Hepatocyte (in vitro differentiated cells): ENCODE data around the gene MED12. TPM values are rescaled to one million over a fixed set of nuclear protein-coding genes. Genes with fewer than 3 reads are reported as not detected.

Experiments
- DNase-seq: peaks from one replicate; pipeline ENCODE4 v3.0.0-alpha.2; 2016; ENCODE audit warnings: low spot score
- H2AFZ ChIP-seq: fragments of 200-600 bp; sonication (generic); 2 replicates; pipeline ENCODE4 v1.6.0; 2016; ENCODE audit warnings: antibody characterized with exemption, mild to moderate bottlenecking
- H3K27ac ChIP-seq: fragments of 200-600 bp; sonication (generic); 2 replicates; pipeline ENCODE4 v1.5.1; 2016; ENCODE audit warnings: mild to moderate bottlenecking
- H3K27me3 ChIP-seq: fragments of 200-600 bp; sonication (generic); 2 replicates; pipeline ENCODE4 v1.6.1; 2016
- H3K36me3 ChIP-seq: fragments of 200-600 bp; sonication (generic); replicated peaks from 2 replicates; pipeline ENCODE4 v1.5.1; 2016; ENCODE audit warnings: low read depth; ENCODE audit not compliant: insufficient read depth
- H3K4me1 ChIP-seq: fragments of 200-600 bp; sonication (generic); 2 replicates; pipeline ENCODE4 v1.5.1; 2016; ENCODE audit warnings: mild to moderate bottlenecking, moderate library complexity; ENCODE audit not compliant: insufficient read depth
- H3K4me2 ChIP-seq: fragments of 200-600 bp; sonication (generic); 2 replicates; pipeline ENCODE4 v1.6.0; 2016
- H3K4me3 ChIP-seq: fragments of 200-600 bp; sonication (generic); 2 replicates; pipeline ENCODE4 v1.5.1; 2016; ENCODE audit warnings: mild to moderate bottlenecking
- H3K79me2 ChIP-seq: fragments of 200-600 bp; sonication (generic); 2 replicates; pipeline ENCODE4 v1.6.0; 2017; ENCODE audit warnings: mild to moderate bottlenecking
- H3K9me2 ChIP-seq: fragments of 200-600 bp; sonication (generic); replicated peaks from 2 replicates; pipeline ENCODE4 v1.6.0; 2017; ENCODE audit warnings: mild to moderate bottlenecking; ENCODE audit not compliant: insufficient read depth
- H3K9me3 ChIP-seq: fragments of 200-600 bp; sonication (generic); 2 replicates; pipeline ENCODE4 v1.5.1; 2016; ENCODE audit warnings: low read depth, mild to moderate bottlenecking
- H4K20me1 ChIP-seq: fragments of 200-600 bp; sonication (generic); 2 replicates; pipeline ENCODE4 v1.6.0; 2016; ENCODE audit warnings: mild to moderate bottlenecking; ENCODE audit not compliant: insufficient read depth, poor library complexity, severe bottlenecking
- EZH2 ChIP-seq: fragments of 200-600 bp; sonication (generic); IDR thresholded peaks from 2 replicates; pipeline ENCODE4 v1.6.1; 2016; ENCODE audit warnings: antibody characterized with exemption, mild to moderate bottlenecking, borderline replicate concordance
- EZH2phosphoT487 ChIP-seq: fragments of 200-600 bp; sonication (generic); IDR thresholded peaks from one replicate; pipeline ENCODE4 v1.6.1; 2018; ENCODE audit warnings: antibody characterized with exemption, mild to moderate bottlenecking, low read depth, moderate library complexity; ENCODE audit not compliant: unreplicated experiment, severe bottlenecking
- WGBS: methylation state at CpG from one replicate; pipeline ENCODE4 v1.1.6; 2016; ENCODE audit warnings: low lambda C conversion rate; ENCODE audit errors: missing lambda C conversion rate; 5-methylcytosine and 5-hydroxymethylcytosine counted together
- polyA plus RNA-seq: library from polyadenylated mRNA; unstranded; fragments of >200 nt; fragmentation: Nextera tagmentation; extraction: Ambion mirVana; gene quantifications from 2 replicates; pipeline ENCODE4 v1.2.1, GENCODE V29; 2016
- total RNA-seq: library from RNA; depleted of rRNA; stranded (reverse); fragments of >200 nt; gene quantifications from 2 replicates; pipeline ENCODE4 v1.2.3, GENCODE V29; 2014
- TF ChIP-seq, protein P1 (sequence below): fragments of 200-600 bp; sonication (generic); IDR thresholded peaks from 2 replicates; pipeline ENCODE4 v1.5.1; 2016; ENCODE audit warnings: antibody characterized with exemption, mild to moderate bottlenecking; ENCODE audit not compliant: poor library complexity

Gene MED12
- total and polyA plus RNA-seq, 2 experiments from 2014 or later: 15.7 to 32.7 TPM

DNA sequence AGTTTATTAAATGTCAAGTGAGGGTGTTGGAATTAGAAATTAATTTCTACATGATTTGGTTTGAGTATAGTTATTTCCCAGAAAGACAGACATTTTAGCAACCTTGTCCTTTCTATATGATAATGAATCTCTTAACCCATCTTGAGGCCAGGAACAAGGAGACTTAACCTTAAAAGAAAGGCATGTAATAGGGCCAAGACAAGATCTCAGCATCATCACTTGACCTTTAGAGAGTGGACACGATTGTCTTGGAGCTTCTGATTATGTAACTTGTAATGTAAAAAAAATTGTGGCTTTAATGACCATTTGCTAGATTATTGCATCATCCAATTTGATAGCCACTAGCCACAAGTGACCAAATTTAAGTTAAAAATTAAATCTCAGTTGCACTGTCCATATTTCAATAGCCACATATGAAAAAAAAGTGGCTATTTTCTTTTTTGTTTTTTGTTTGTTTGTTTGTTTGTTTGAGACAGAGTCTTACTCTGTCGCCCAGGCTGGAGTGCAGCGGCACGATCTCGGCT is 36.2 kb upstream of the MED12 start:
- H3K4me3 ChIP-seq: no peak overlapping the region
- TF ChIP-seq, protein P1, sequence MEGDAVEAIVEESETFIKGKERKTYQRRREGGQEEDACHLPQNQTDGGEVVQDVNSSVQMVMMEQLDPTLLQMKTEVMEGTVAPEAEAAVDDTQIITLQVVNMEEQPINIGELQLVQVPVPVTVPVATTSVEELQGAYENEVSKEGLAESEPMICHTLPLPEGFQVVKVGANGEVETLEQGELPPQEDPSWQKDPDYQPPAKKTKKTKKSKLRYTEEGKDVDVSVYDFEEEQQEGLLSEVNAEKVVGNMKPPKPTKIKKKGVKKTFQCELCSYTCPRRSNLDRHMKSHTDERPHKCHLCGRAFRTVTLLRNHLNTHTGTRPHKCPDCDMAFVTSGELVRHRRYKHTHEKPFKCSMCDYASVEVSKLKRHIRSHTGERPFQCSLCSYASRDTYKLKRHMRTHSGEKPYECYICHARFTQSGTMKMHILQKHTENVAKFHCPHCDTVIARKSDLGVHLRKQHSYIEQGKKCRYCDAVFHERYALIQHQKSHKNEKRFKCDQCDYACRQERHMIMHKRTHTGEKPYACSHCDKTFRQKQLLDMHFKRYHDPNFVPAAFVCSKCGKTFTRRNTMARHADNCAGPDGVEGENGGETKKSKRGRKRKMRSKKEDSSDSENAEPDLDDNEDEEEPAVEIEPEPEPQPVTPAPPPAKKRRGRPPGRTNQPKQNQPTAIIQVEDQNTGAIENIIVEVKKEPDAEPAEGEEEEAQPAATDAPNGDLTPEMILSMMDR: no peak
- TF ChIP-seq EZH2 (no peak), EZH2phosphoT487 (no peak)
- no peaks in the 10 kb centered on the region for H4K20me1 ChIP-seq
- H3K4me2 ChIP-seq: no peak overlapping the region
- no peaks in the 10 kb centered on the region for H3K79me2 ChIP-seq
- no peak overlapping the region for H3K27ac ChIP-seq
- H3K36me3 ChIP-seq: no peaks in the 10 kb centered on the region
- no peaks in the 10 kb centered on the region for H3K4me1 ChIP-seq
- no peaks in the 10 kb centered on the region for H3K9me3 ChIP-seq
- H2AFZ ChIP-seq: no peak overlapping the region
- no peak for DNase-seq
- no peaks in the 10 kb centered on the region for H3K9me2 ChIP-seq
- no peaks in the 10 kb centered on the region for H3K27me3 ChIP-seq
- 90% methylated on average over 5 of the region's 5 CpGs for WGBS

DNA sequence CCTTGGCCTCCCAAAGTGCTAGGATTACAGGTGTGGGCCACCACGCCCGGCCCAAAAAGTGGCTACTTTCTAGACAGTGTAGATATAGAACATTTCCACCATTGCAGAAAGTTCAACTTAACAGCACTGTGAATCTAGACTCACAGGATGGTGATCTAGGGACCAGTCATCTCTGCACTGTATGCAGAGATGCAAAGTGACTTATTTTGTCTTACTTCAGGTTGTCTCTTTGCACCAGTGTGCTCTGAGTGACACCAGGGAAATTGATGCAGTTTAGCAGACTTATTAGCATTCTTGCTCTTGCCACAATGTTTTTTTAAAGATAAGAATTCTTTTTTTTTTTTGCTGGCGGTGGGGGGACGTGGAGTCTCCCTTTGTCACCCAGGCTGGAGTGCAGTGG is 35.6 kb upstream of the MED12 start:
- 73% methylated on average over 4 of the region's 4 CpGs for WGBS
- no peaks in the 10 kb centered on the region for H3K9me3 ChIP-seq
- no peak for DNase-seq

DNA sequence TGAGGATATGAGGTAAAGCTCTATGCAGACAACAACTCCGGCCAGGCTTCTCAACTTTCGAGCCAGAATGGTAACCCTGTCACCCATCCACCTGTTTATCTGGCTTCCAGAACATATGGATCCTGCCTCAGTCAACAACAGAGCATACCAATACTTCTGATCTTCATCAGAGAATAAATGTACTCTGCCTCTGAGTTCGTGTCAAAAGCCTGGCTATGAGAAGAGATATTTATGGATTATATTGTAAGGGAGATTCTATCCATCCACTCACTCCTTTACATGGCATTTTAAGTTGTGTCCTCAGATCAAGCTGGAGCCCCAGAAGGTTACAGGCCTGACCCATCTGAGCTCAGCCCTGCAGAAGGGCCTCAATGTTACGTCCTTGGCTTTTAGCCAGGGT is 32.5 kb upstream of the MED12 start:
- no peaks in the 10 kb centered on the region for H3K4me1 ChIP-seq
- no peak overlapping the region for H2AFZ ChIP-seq
- 56% methylated on average over 4 of the region's 4 CpGs for WGBS
- H3K9me2 ChIP-seq: no peaks in the 10 kb centered on the region
- no peaks in the 10 kb centered on the region for H3K79me2 ChIP-seq
- H3K27me3 ChIP-seq: no peaks in the 10 kb centered on the region
- no peaks in the 10 kb centered on the region for H3K9me3 ChIP-seq
- TF ChIP-seq, protein P1: no peak
- TF ChIP-seq EZH2phosphoT487 (no peak), EZH2 (no peak)
- H3K27ac ChIP-seq: no peak overlapping the region
- H3K4me3 ChIP-seq: no peak overlapping the region
- H3K4me2 ChIP-seq: no peak overlapping the region
- DNase-seq: no peak
- no peaks in the 10 kb centered on the region for H4K20me1 ChIP-seq
- no peaks in the 10 kb centered on the region for H3K36me3 ChIP-seq

More for the DNA sequence above, 35.6 kb upstream of the MED12 start:
- H3K27ac ChIP-seq: no peak overlapping the region
- H3K4me1 ChIP-seq: no peaks in the 10 kb centered on the region
- H3K4me2 ChIP-seq: no peak overlapping the region
- no peaks in the 10 kb centered on the region for H3K27me3 ChIP-seq
- no peaks in the 10 kb centered on the region for H3K36me3 ChIP-seq
- no peaks in the 10 kb centered on the region for H3K9me2 ChIP-seq
- no peak overlapping the region for H3K4me3 ChIP-seq
- no peaks in the 10 kb centered on the region for H4K20me1 ChIP-seq
- no peak for TF ChIP-seq EZH2phosphoT487
- TF ChIP-seq, protein P1: no peak
- no peak for TF ChIP-seq EZH2
- H3K79me2 ChIP-seq: no peaks in the 10 kb centered on the region
- no peak overlapping the region for H2AFZ ChIP-seq

- Histone ChIP-seq H3K79me2 (no peaks in the 10 kb centered on the region), H3K9me2 (no peaks in the 10 kb centered on the region), H3K4me3 (no peak overlapping the region), H3K27ac (no peak overlapping the region), H3K4me2 (no peak overlapping the region), H3K4me1 (no peaks in the 10 kb centered on the region), H3K27me3 (no peaks in the 10 kb centered on the region), H3K36me3 (no peaks in the 10 kb centered on the region), H3K9me3 (no peaks in the 10 kb centered on the region), H2AFZ (no peak overlapping the region), H4K20me1 (no peaks in the 10 kb centered on the region)
- no peak for DNase-seq
- WGBS: 84% methylated on average over 5 of the region's 5 CpGs
- TF ChIP-seq, protein P1: no peak
- TF ChIP-seq EZH2: no peak
- no peak for TF ChIP-seq EZH2phosphoT487
Observed at GRCh38 chrX:71091263-71091662, 27.1 kb upstream of the MED12 start.
